K562 (cell line): ENCODE measurements around the gene MAD1L1. TPM values are rescaled to one million over a fixed set of nuclear protein-coding genes. Genes with fewer than 3 reads are reported as not detected.
A peak's percentile ranks its signal among the peaks of the same experiment; 100 is the strongest.

Source experiments
- ATAC-seq: fragments of 200-7000 bp; cut with Tn5 transposase; 3 replicates; pipeline ENCODE4 v1.9.1; 2020; ENCODE audit warnings: moderate library complexity
- BruUV-seq: library from RNA; stranded (reverse); fragments of 400-500 nt; replicated peaks from 2 replicates; lab custom pipeline; 2021; lab: Mats Ljungman, UMichigan
- CTCF ChIA-PET: fragments of 300-600 bp; formaldehyde crosslinking; extraction: SDS; loops from one replicate; lab custom pipeline; 2021; ENCODE audit warnings: low intra/inter-chr PET ratio; lab: Yijun Ruan, JAX
- POLR2A ChIA-PET: fragments of 300-600, 350-650 bp; sonication (Branson Sonifier 250); formaldehyde crosslinking; extraction: SDS; loops from one replicate; lab custom pipeline; 2021; ENCODE audit warnings: antibody characterized with exemption, inconsistent platforms; lab: Yijun Ruan, JAX
- DNase-seq, 4 experiments: peaks; one replicate each; pipeline versions ENCODE4 v3.0.0 to v3.0.0-alpha.2; 2011 to 2018; ENCODE audit warnings: low spot score in 3 of 4, mixed read lengths in 3 of 4; ENCODE audit errors: extremely low read depth in 1 of 4
- FAIRE-seq: peaks from 2 replicates; lab custom pipeline; 2011; peaks lifted over from hg19 to GRCh38; lab: Jason Lieb, UNC
- H2AFZ ChIP-seq: 2 replicates; pipeline ENCODE4 v1.6.0; 2011; ENCODE audit warnings: low read depth, low read length, control low read depth, inconsistent platforms
- H3K27ac ChIP-seq: fragments of 200-600 bp; 3 replicates; pipeline ENCODE4 v1.8.0; 2011; ENCODE audit warnings: low read depth, mild to moderate bottlenecking, control low read depth, inconsistent platforms, low read length, moderate library complexity, mixed read lengths; ENCODE audit errors: extremely low read depth
- H3K27me3 ChIP-seq, 2 experiments: fragments of 300-600 bp in 1 of 2; 2 replicates in 1 of 2; 3 replicates in 1 of 2; pipeline versions ENCODE4 v1.6.0 to v1.8.0; 2011; ENCODE audit warnings: inconsistent platforms in 2 of 2, low read length in 2 of 2, mild to moderate bottlenecking in 1 of 2, mixed read lengths in 1 of 2, moderate library complexity in 1 of 2; ENCODE audit not compliant: control insufficient read depth in 2 of 2, insufficient read depth in 2 of 2
- H3K36me3 ChIP-seq: fragments of 300-600 bp; 3 replicates; pipeline ENCODE4 v1.8.0; 2011; ENCODE audit warnings: mild to moderate bottlenecking, low read length, inconsistent platforms; ENCODE audit not compliant: control insufficient read depth, insufficient read depth
- H3K4me1 ChIP-seq, 2 experiments: fragments of 200-600 bp in 1 of 2; replicated peaks in 1 of 2; 2 replicates in 1 of 2; 3 replicates in 1 of 2; pipeline versions ENCODE4 v1.5.1 to v1.8.0; 2011; ENCODE audit warnings: inconsistent platforms in 2 of 2, low read length in 2 of 2, mild to moderate bottlenecking in 1 of 2, mixed read lengths in 1 of 2, moderate library complexity in 1 of 2; ENCODE audit not compliant: control insufficient read depth in 2 of 2, insufficient read depth in 2 of 2
- H3K4me2 ChIP-seq: 2 replicates; pipeline ENCODE4 v1.6.1; 2011; ENCODE audit warnings: low read length, control low read depth, inconsistent platforms, mixed read lengths; ENCODE audit not compliant: insufficient read depth
- H3K4me3 ChIP-seq: fragments of 200-600 bp; sonication (generic), shearing (Covaris generic); 2 replicates; pipeline ENCODE4 v1.5.1; 2016; ENCODE audit warnings: control low read depth, inconsistent platforms
- H3K79me2 ChIP-seq: fragments of 200-600 bp; 3 replicates; pipeline ENCODE4 v1.8.0; 2011; ENCODE audit warnings: low read length, inconsistent platforms; ENCODE audit not compliant: control insufficient read depth, insufficient read depth
- H3K9ac ChIP-seq, 2 experiments: 2 replicates each; pipeline versions ENCODE4 v1.6.0 to v1.6.1; 2011; ENCODE audit warnings: low read depth in 2 of 2, low read length in 2 of 2, control low read depth in 1 of 2, inconsistent platforms in 1 of 2, mild to moderate bottlenecking in 1 of 2, mixed read lengths in 1 of 2; ENCODE audit not compliant: insufficient read depth in 1 of 2
- H3K9me1 ChIP-seq: one replicate; pipeline ENCODE4 v1.6.0; 2011; ENCODE audit warnings: inconsistent platforms, mild to moderate bottlenecking, low read length, moderate library complexity; ENCODE audit not compliant: control insufficient read depth, insufficient read depth
- H3K9me3 ChIP-seq: replicated peaks from 2 replicates; pipeline ENCODE4 v1.5.1; 2011; ENCODE audit warnings: low read depth, low read length, inconsistent platforms; ENCODE audit not compliant: control insufficient read depth, insufficient read depth
- H4K20me1 ChIP-seq: replicated peaks from 2 replicates; pipeline ENCODE4 v1.6.1; 2011; ENCODE audit warnings: low read length, inconsistent platforms, mixed read lengths; ENCODE audit not compliant: control insufficient read depth, insufficient read depth
- AFF4 ChIP-seq: sonication (generic); formaldehyde crosslinking; IDR thresholded peaks from 2 replicates; pipeline ENCODE4 v1.8.0; 2023; ENCODE audit warnings: mild to moderate bottlenecking, missing genetic modification reagents
- CGGBP1 ChIP-seq: fragments of 250-450 bp; sonication (Bioruptor Pico); IDR thresholded peaks from 2 replicates; pipeline ENCODE4 v1.9.0; 2021; ENCODE audit warnings: mild to moderate bottlenecking
- FOXK2 ChIP-seq, 2 experiments: fragments of 450-650 bp; IDR thresholded peaks in 1 of 2; conservative IDR thresholded peaks in 1 of 2; 2 replicates each; pipeline ENCODE4 v1.6.1; 2016; ENCODE audit warnings: low read depth in 2 of 2, mild to moderate bottlenecking in 1 of 2
- HMGXB4 ChIP-seq: sonication (generic); formaldehyde crosslinking; IDR thresholded peaks from 2 replicates; pipeline ENCODE4 v1.8.1; 2023; ENCODE audit warnings: mild to moderate bottlenecking, missing genetic modification reagents
- JUND ChIP-seq, 2 experiments: IDR thresholded peaks; 2 replicates in 1 of 2; 3 replicates in 1 of 2; pipeline ENCODE4 v1.6.1; 2011; ENCODE audit warnings: borderline replicate concordance in 2 of 2, low read depth in 2 of 2, low read length in 2 of 2, improper control_type of control experiment in 1 of 2, missing biosample characterization in 1 of 2, missing genetic modification characterization in 1 of 2, missing genetic modification reagents in 1 of 2
- KAT7 ChIP-seq: sonication (generic); formaldehyde crosslinking; IDR thresholded peaks from 2 replicates; pipeline ENCODE4 v1.8.0; 2022; ENCODE audit warnings: missing genetic modification reagents, mild to moderate bottlenecking, borderline replicate concordance
- SMAD1 ChIP-seq: fragments of 150-350 bp; IDR thresholded peaks from 2 replicates; pipeline ENCODE4 v1.6.1; 2014; ENCODE audit warnings: low read length, low read depth; ENCODE audit not compliant: partially characterized antibody
- SMARCE1 ChIP-seq: fragments of 450-650 bp; IDR thresholded peaks from 2 replicates; pipeline ENCODE4 v1.7.1; 2016; ENCODE audit warnings: mild to moderate bottlenecking
- ZNF668 ChIP-seq: fragments of 250-450 bp; sonication (Bioruptor Pico); IDR thresholded peaks from 2 replicates; pipeline ENCODE4 v1.8.0; 2022; ENCODE audit warnings: mild to moderate bottlenecking, inconsistent platforms
- ZNF764 ChIP-seq: fragments of 250-450 bp; sonication (Bioruptor Pico); IDR thresholded peaks from 2 replicates; pipeline ENCODE4 v1.4.0; 2020; ENCODE audit warnings: low read depth, mild to moderate bottlenecking, moderate library complexity
- WGBS: fragments of 100-300 bp; shearing (Covaris generic); methylation state at CpG from one replicate; pipeline ENCODE4 v1.1.6; 2016; ENCODE audit warnings: low coverage, mixed read lengths; ENCODE audit not compliant: insufficient coverage; ENCODE audit errors: missing lambda C conversion rate; 5-methylcytosine and 5-hydroxymethylcytosine counted together
- in situ Hi-C: fragments of 300-500 bp; cut with MboI; formaldehyde crosslinking; loops from 4 replicates; pipeline ENCODE4 v1.15.0; 2018; ENCODE audit warnings: inconsistent platforms, mixed read lengths
- intact Hi-C: fragments of 100-400 bp; cut with micrococcal nuclease; formaldehyde crosslinking; loops from 2 replicates; pipeline ENCODE4 v1.14.2; 2022
- polyA plus RNA-seq, 8 experiments: library from polyadenylated mRNA; depleted of rRNA in 4 of 8; stranded (reverse) in 5 of 8; unstranded in 3 of 8; fragments of >200 nt; fragmentation: Nextera tagmentation in 2 of 8; fragmentation: Illumina TruSeq in 1 of 8; extraction: Ambion mirVana in 2 of 8; extraction: Trizol in 1 of 8; gene quantifications; 2 replicates each; pipeline versions ENCODE4 v1.2.1 to v1.2.3, GENCODE V29; 2011 to 2014; ENCODE audit warnings: inconsistent platforms in 1 of 8, missing spikeins in 1 of 8
- total RNA-seq, 7 experiments: library from RNA; depleted of rRNA in 6 of 7; stranded (reverse); fragments of >200 nt in 6 of 7; fragmentation: Illumina TruSeq in 2 of 7; extraction: Trizol in 2 of 7; gene quantifications; 2 replicates each; pipeline versions ENCODE4 v1.2.1 to v1.2.3, GENCODE V29; 2011 to 2021; ENCODE audit warnings: low replicate concordance in 1 of 7
- TF ChIP-seq, protein P1 (sequence below): fragments of 450-650 bp; formaldehyde crosslinking; IDR thresholded peaks from 2 replicates; pipeline ENCODE4 v1.4.0; 2020; ENCODE audit warnings: mild to moderate bottlenecking, moderate library complexity

Gene MAD1L1
- total and polyA plus RNA-seq, 9 of the 15 experiments (the other 6 are each of a cell fraction or from before 2014, with no cell fraction given): 1.7 to 89.7 (median 18.0) TPM

DNA sequence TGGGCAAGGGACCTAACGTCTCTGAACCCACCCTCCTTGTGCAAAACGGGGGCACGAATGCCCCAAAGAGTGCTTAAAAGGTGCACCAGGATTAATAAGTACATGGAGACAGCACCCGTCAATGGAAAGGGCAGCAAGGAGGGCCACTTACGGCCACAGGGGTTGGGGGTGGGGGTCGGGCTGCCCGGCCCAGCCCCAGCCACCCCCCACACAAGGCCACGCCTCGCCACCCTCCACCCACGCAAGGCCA lies 213.4 kb downstream of the MAD1L1 start (continued):
- TF ChIP-seq, protein P1, sequence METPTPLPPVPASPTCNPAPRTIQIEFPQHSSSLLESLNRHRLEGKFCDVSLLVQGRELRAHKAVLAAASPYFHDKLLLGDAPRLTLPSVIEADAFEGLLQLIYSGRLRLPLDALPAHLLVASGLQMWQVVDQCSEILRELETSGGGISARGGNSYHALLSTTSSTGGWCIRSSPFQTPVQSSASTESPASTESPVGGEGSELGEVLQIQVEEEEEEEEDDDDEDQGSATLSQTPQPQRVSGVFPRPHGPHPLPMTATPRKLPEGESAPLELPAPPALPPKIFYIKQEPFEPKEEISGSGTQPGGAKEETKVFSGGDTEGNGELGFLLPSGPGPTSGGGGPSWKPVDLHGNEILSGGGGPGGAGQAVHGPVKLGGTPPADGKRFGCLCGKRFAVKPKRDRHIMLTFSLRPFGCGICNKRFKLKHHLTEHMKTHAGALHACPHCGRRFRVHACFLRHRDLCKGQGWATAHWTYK: 0 out of 2 replicates have a peak, but pooled peaks have one; percentile 36
- TF ChIP-seq SMAD1 (no peak), KAT7 (no peak)

GRCh38 chr7:2018569-2019460 lies 213.9 kb downstream of the MAD1L1 start:
- ChIA-PET POLR2A (interaction anchor here (0.6 to 1.2 kb wide), 5 partner anchors 11 to 485 kb away, joined by 3 to 4 read pairs (median 3); no protein-coding TSS in a partner anchor), CTCF (no interaction called here)
- H3K9ac ChIP-seq: peak overlapping the region; percentile 81 to 88
- 17% methylated on average over 26 of the region's 28 CpGs for WGBS
- BruUV-seq: no TSS peak
- H3K36me3 ChIP-seq: no peaks in the 10 kb centered on the region; the same call in 2 of the 3 replicates
- DNase-seq (peak; percentile 69 to 85 (median 76)), FAIRE-seq (peak; percentile 92), ATAC-seq (peak; percentile 75)
- no peaks in the 10 kb centered on the region for H3K27me3 ChIP-seq
- in situ Hi-C loops: no loop called here
- H4K20me1 ChIP-seq: no peaks in the 10 kb centered on the region
- H3K9me3 ChIP-seq: no peaks in the 10 kb centered on the region
- intact Hi-C loops: no loop called here
- peak overlapping the region; percentile 77 for H2AFZ ChIP-seq
- peaks cover 26% of the 10 kb centered on the region for H3K79me2 ChIP-seq
- no peak overlapping the region for H3K4me3 ChIP-seq
- H3K27ac ChIP-seq: peak overlapping the region; percentile 97
- no peaks in the 10 kb centered on the region for H3K9me1 ChIP-seq
- H3K4me2 ChIP-seq: peak overlapping the region; percentile 75
- H3K4me1 ChIP-seq: peaks cover 51 to 71% of the 10 kb centered on the region in 2 experiments
- TF ChIP-seq CGGBP1 (CRISPR knock-in tag) (no peak), AFF4 (no peak), SMARCE1 (peak; percentile 81; the same call in 1 of the 2 replicates), ZNF668 (CRISPR knock-in tag) (0 out of 2 replicates have a peak, but pooled peaks have one; percentile 49), FOXK2 (conservative IDR thresholded peaks at IDR 0.05 in 1 of 2, IDR thresholded peaks at IDR 0.05 in 1 of 2; ENCODE audit: low read depth in 2 of 2) (peak; percentile 34 to 52; a peak in 3 of 4 replicates), JUND (IDR thresholded peaks at IDR 0.05; ENCODE audit: borderline replicate concordance, low read depth, low read length) (peak; percentile 90), JUND (tag; IDR thresholded peaks at IDR 0.05; ENCODE audit: borderline replicate concordance, low read depth, low read length) (peak; percentile 81; the same call in 1 of the 3 replicates), ZNF764 (CRISPR knock-in tag) (no peak), HMGXB4 (CRISPR knock-in tag) (0 out of 2 replicates have a peak, but pooled peaks have one; percentile 17)
